GM18951 (cell line): ENCODE data around the gene MPG.

Experiments used
- POLR2A ChIP-seq: IDR thresholded peaks from 4 replicates; pipeline ENCODE4 v1.6.1; 2011; ENCODE audit warnings: mild to moderate bottlenecking; ENCODE audit not compliant: insufficient read length, insufficient read depth; ENCODE audit errors: extremely low read depth
- in situ Hi-C: fragments of 300-500 bp; cut with MboI; formaldehyde crosslinking; loops from one replicate; pipeline ENCODE4 v1.12.0; 2022; ENCODE audit warnings: low sequenced_read_pairs, mixed read lengths, inconsistent platforms; ENCODE audit not compliant: unreplicated experiment

The MPG gene

DNA sequence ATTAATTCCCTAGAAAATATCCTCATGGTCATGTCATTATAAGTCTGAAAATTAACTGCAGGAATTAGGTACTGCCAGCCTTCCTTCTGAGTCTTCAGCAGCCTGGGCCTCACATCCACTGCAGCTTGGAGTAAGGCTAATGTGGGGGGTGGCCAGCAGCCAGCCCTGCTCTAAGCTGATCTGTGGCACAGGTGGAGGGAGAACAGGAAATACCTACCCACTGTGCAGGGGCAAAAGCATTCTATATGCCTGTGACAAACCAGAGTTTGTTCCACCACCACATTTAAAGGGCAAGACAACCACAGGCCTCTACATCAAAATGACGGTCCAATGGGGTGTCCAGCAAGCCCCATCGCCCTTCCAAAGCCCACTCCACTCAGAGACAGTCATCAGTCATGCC, 51.0 kb downstream of the MPG start:
- no peak for TF ChIP-seq POLR2A
- in situ Hi-C loops, result no loop called here

DNA sequence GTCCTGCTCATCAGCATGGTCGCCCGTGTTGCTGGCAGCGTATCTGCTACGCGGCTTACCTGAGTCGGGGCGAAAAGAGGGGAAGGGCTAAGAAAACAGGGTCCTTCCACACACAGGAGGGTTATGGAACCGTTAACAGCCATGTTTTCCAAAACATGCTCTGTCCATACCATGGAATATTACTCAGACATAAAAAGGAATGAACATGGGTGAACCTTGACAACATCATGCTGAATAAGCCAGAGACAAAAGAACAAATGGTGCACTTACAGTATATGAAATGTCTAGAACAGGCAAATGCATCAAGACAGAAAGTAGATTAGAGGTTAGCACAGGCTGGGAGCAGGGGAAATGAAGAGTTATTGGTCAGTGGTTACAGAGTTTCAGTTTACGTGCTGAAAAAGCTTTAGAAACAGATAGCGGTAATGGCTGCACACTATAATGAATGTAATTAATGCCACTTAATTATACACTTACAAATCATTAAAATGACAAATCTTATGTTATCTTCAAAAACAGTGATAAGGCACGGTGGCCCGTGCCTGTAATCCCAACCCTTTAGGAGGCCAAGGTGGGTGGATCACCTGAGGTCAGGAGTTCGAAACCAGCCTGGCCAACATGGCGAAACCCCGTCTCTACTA, 52.6 kb downstream of the MPG start:
- in situ Hi-C loops, result no loop called here
- TF ChIP-seq POLR2A, result no peak

DNA sequence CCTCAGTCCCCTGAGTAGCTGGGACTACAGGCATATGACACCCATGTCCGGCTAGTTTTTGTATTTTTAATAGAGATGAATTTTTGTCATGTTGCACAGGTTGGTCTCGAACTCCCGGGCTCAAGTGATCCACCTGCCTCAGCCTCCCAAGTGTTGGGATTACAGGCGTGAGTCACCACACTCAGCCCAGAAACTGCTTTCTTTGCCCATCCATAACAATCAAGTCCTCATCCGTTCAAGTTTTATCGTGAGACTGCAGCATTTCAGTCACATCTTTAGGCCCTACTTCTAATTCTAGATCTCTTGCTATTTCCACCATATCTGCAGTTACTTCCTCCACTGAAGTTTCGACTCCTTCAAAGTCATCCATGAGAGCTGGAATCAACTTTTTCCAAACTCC, 54.1 kb downstream of the MPG start:
- in situ Hi-C loops, result no loop called here
- no peak for TF ChIP-seq POLR2A

DNA sequence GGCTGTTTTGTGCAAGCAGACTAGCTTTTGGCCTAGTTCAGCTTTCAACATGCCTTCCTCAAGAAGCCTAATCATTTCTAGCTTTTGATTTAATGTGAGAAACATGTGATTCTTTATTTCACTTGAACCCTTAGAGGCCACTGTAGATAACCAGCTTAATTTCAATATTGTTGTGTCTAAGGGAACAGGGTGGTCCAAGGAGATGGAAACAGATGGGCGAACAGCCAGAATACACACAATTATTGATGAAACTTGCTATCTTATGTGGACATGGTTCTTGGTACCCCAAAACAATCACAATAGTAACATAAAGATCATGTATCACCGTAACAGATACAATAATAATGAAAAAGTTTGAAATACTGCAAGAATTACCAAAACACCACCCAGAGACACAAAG, 55.7 kb downstream of the MPG start:
- in situ Hi-C loops, result no loop called here
- TF ChIP-seq POLR2A, result no peak
